Hepatic stellate cell (primary cell): ENCODE results near the gene POU6F2.
"Not testable (repeated sequence)": the region's sequence is repeated elsewhere in the genome, so short reads cannot be mapped to it uniquely, and the experiment has no call there.

Source experiments
- DNase-seq: peaks from one replicate; pipeline ENCODE4 v3.0.0; 2011; ENCODE audit warnings: low spot score

Gene POU6F2

DNA sequence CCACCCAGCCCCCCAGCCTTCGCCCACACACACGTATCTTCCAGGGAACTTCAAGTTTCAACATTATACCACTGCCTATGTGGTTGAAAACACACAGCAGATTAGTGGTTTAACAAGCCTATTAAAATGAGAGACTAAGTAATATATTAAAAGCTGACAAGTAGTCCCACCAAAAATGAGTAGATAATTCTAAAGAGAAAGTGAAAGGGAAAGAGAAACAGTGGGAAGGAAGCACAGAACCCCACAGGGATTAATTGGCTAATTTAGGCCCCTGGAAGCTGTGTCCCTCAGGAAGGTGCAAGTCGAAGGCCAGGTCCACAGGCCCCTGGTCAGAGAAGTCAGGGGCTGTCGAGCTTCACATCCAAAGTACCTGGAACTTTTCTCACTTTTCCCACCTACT, 378.0 kb downstream of the POU6F2 start:
- DNase-seq: no peak

DNA sequence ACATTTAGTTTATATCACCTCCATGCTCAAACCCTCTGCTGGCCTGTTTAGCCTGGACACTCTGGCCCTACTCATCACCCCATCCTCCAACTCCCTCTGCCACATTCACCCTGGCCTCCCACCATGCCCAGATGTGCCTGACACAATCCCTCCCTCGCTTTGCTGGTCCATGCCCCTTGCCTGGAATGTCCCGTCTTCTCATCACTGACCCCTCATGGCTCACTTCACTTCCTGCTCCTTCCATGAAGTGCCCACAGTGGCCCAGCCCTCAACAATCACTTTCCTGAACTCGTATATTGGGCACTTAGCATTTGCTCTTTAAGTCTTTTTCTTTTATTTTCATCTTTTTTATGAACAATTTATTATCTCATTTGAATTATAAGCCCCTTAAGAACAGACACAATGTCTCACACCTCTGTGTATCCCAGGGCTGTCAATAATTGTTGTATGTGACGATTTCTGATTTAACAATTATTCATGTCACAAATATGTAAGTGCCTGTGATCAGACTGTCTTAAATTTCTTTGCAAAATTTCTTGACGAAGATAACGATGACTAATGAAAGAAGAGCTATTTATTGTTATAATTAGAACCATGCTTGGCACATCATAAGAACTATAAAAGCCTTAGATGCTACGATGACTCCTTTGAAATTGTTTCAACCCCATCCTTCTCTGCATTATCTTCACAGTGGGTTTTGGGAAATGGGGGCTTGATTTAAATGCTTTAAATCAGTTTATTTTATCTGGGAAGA, 378.6 kb downstream of the POU6F2 start:
- DNase-seq: no peak

DNA sequence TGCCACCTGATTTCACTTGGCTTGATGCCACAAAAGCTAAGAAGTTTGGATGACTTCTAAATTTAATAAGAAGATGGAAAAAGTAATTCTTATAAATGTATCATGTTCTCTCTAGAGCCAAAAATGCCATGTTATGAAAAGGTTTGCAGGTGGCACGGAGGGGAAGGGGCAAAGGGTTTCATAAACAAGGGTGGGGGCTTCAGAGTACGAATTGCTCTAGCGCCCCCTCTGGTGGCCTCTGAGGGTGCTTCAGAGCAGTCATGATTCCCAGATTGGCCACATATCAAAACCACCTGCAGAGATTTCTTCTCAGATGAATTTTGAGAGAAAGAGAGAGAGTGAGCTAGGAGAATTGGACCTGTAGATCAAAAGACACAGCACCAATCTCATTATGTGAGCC, 379.9 kb downstream of the POU6F2 start:
- DNase-seq: no peak

DNA sequence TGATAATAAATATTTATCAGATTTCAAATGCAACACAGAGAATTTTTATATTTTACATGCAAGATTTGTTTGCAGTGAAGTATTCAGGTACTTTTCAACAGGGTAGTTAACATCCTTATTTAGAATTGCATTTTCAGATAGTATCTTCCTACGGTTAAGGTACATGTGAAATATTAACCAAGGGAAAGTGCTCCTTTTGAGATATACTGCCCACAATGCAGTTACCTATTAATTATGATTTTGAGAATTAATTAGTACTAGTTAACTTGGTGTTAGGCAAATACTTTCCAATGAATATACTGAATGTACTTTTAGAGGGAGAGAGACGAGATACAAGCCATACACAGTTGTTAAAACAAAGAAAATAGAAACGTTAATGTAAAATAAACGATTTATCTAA, 382.3 kb downstream of the POU6F2 start:
- no peak for DNase-seq

DNA sequence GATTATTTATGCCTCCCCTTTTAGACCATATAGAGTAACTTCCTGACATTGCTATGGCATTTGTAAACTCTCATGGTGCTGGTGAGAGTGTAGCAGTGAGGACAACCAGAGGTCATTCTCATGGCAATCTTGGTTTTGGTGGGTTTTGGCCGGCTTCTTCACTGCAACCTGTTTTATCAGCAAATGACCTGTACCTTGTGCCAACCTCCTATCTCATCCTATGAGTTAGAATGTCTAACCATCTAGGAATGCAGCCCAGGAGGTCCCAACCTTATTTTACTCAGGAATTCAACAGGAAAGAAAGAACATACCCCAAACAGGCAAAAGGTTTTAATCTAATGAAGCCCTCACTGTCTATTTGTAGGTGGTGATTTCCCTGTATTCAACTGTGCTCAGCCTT, 383.1 kb downstream of the POU6F2 start:
- no peak for DNase-seq

DNA sequence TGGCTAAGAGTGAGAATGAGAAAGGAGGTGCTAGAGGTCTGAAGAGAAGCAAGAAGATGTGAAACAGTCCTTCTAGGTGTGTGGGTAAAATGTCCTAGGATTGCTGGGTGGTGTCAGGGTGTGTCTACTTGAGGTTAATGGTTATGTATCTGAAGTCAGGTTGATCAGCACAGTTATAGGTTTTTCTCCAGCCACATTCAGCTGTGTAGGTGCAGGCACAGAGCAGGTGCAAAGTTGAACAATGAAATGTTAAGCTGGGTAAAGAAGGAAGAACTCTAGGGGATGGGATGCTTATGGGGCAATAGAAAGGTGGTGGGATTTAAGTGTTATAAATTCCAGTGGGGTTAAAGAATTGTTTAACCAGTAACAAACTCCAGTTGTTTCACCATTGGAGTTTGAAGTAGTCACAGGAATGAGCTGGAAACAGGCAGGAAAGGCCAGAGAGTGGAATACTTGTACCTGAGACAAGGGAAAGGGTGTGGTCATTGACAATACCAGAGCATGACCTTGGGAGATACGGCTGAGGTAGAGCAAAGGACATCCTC, 388.1 kb downstream of the POU6F2 start:
- DNase-seq: no peak

DNA sequence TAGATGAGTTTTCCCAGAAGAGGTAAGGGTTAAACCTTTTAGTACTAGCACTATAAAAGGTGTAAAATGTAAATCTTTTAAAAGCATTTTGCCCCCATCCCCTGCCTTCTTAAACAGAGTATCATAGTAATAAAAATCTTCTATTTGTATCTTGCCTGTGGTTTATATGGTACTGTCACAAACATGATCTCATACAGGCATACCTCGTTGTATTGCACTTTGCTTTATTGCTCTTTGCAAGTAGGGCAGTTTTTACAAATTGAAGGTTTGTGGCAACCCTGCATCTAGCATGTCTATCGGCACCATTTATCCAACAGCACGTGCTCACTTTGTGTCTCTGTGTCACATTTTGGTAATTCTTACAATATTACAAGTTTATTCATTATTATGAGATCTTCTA, 389.7 kb downstream of the POU6F2 start:
- DNase-seq: no peak

DNA sequence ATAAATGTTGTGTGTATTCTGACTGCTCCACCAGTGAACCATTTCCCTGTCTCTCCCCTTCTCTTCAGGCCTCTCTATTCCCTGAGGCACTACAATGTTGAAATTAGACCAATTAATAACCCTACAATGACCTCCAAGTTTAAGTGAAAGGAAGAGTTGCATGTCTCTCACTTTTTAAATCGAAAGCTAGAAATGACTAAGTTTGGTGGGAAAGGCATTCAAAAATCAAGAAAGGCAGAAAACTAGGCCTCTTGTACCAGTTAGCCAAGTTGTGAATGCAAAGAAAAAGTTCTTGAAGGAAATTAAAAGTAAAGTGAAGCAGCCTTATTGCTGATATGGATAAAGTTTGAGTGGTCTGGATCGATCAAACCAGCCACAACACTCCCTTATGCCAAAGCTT, 390.2 kb downstream of the POU6F2 start:
- no peak for DNase-seq

DNA sequence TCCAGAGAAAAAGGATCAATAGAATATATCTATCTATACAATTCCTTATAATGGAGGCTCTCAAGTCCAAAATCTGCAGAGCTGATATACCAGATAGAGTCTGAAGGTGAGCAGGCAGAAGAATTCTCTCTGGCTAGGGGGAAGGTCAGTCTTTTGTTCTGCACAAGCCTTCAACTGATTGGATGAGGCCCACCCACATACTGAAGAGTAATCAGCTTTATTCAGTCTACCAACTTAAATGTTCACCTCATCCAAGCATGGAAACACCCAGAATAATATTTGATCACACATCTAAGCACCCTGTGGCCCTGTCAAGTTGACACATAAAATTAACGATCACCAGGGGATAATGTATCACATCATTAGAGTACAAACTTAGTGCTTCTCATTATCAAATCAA, 394.7 kb downstream of the POU6F2 start:
- no peak for DNase-seq

DNA sequence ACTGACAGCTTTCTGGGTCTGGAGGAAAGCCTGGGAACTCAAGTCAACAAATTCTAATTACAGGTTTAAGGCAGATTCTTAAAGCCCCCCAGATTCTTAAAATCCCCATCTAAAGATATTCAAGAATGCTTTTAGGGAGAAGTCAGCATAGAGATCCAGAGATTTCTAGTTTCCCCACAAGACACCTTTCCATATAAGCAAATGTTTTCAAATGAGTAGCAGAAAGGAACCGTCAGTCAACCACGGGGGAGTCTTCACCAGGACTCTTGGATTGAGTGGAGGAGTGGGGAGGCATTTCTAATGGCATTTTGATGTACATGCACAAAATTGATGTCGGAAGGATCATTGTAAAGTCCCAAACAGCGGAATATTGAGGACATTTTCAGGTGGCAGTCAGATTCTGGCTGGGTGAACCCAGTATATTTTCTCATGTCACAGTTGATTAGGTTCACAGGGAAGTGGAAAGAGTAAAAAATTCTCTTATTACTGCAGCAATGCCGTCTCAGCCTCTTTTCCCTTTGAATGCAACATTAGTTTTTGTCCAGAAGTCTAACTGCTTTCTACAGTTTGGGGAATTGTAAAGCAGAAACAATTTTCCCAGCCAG, 396.8 kb downstream of the POU6F2 start:
- DNase-seq: no peak

DNA sequence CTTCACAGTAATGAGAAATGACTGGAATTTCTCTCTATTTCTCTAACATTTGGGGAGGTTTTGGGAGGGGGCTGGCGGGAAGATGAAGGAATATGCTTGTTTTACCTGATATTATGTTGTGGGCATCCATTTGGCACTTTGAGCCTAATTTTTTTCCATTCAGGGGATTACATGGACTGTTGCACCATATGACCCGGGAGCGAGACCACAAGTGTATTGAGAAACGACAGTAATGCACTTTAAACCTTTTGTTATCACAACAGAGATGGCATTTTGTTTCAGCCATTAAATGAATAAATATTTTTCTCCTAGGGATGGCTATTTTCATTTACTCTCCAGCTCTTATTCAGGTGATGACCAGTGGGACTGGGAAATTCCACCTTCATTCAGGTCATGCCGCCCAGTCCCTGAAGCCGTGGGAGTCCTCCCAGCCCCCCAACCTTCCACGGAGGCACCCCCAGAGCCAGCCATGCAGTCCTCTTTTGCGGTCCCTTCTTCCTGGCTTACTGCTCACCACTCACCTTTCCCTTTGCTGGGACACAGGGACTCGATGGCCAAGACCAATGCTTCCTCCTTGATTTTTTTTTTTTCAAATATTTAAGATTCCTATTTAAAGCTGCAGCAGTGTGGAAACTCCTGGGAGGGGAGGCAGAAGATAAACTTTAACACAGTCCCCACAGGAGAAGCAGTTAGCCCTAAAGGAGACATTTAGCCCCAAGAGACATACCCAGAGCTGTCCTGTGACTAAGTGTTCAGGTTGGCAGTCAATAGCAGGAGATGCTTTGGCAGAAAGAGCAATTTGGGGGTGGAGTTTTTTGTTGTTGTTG, 397.6 kb downstream of the POU6F2 start:
- no peak for DNase-seq

DNA sequence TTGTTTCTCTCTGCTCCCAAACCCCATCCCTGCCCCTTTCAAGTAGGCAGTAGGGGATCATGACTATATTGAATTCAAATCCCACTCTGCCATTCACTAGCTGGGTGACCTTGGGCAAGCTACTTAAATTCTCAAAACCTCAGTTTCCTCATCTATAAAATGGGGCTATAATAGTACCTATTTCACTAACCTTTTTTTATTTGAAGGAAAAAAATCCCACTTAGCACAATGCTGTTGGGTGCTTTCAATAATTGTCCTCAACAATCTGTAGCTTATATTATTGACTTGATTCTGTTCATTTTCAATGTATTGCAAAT, 398.1 kb downstream of the POU6F2 start:
- DNase-seq: no peak

DNA sequence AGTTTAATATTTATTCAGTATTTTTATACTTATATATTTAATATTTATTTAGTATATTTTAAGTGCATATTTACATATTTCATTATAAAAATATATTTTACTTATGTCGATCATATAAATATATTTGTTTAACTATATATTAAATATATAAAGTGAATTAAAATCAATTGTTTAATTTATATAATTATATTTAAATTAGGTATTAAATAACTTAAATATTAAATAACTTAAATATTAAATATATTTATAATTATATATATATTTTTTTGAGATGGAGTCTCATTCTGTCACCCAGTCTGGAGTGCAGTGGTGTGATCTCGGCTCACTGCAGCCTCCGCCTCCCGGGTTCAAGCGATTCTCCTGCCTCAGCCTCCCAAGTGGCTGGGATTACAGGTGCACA, 399.2 kb downstream of the POU6F2 start:
- not testable (repeated sequence) for DNase-seq

DNA sequence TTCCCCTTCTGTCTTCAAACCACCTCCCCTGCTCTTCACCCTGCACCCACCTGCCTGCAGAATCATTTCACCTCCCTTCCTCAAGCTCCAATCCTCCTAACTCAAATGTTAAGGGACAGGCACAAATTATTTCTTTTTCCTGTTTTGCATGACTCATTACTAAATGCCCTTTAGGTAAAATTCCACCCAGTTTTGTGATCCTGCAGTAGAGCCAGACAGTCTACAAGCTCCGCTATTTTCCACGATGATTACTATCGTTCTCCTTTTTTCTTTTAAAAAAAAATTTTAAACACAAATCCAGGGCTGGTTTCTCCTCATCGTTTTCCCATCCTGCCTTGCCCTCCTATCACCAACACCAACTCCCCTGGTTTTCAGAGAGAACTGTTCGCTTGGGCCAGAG, 401.7 kb downstream of the POU6F2 start:
- DNase-seq: no peak

DNA sequence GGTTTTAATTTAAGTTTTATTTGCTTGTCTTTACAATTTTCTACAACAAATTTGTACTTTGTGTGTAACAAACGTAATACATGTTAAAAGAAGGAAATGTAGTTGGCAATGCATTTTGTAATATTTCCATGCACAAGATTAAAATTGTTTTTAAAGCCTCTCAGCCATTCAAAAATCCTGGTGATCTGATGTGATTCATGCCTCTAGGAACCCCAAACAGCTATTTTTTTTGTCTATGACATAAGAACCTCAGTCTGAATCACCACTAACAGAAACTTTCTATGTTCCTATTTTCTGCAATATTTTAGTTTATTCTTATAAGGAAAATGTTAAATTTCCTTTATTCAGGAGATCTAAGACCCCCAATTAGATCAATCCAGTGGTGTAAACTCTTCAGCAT, 405.4 kb downstream of the POU6F2 start:
- DNase-seq: no peak

DNA sequence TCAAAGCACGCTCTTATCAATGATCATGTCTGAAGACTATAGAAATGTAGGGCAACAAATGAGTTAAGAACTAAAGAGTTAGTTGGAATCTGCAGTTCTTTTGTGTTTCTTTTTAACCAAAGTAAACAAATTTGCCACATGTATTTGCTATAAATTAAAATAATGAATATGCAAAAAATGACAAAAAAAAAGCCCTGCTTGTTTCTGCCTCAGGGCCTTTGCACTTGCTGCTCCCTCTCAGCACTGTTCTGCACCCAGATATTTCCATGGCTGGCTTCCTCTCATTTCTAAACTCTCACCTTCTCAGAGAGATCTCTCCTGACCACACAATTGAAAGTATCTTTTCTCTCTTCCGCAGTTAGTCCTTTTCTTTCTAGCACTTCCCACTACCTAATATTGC, 406.7 kb downstream of the POU6F2 start:
- DNase-seq: no peak

DNA sequence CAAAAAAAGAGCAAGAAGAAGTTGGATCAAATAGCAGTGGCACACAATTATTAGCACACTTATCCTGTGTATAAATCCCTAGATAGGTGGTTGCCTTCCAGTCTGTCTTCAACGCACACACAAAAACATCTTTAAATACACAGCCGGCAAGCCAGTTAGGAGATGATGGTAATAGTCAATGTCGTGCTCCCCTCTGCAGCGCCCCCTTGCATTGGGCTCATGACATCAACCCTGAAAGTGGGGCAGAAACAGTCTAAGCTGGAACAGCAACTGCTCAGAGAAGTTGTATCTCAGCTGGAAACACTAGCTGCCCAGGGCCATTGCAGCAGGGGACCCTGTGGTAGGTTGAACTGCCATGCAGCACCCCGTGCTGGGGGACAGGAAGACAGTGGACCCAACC, 409.0 kb downstream of the POU6F2 start:
- no peak for DNase-seq

DNA sequence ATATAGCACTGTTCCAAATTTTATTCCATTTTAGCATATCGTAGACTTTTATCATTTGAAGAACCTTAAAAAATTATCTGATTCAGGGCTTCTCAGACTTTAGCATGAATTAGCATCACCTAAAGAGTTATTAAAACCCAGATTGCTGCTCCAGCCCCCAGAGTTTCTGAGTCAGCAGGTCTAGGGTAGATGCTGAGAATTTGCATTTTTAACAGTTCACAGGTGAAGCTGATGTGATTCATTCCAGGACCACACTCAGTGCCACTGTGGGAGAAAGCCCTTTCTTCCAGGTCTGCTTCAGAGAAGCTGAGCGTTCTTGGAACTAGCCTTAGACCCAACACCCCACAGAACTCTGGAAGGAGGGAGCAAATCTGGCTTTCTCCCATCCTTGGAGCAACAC, 414.4 kb downstream of the POU6F2 start:
- DNase-seq: no peak

DNA sequence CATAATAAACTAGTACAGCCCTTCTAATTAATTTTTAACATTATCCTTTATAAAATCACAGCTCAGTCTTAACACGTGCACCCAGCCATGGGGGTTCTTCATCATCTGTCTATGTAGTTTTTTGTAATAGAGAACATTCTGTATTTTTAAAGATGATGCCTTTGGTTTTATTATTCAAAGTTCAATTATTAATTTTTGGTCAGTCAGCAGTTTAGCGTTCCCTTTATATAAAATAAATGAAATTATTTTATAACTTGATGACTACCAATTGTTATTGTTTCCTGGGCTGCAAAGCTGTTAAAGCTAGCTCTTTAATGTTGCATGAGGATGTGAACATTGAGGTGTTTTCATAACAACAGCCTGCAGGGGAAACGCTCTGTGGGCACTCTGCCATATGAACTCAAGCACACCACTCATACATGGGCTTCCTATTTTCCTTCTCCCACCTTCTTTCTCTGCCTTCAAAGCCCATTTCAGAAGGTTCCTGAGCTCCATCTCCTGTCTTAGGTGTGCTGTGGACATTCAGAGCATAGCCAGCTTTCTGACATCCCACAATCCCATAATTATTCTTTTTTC, 416.5 kb downstream of the POU6F2 start:
- no peak for DNase-seq

DNA sequence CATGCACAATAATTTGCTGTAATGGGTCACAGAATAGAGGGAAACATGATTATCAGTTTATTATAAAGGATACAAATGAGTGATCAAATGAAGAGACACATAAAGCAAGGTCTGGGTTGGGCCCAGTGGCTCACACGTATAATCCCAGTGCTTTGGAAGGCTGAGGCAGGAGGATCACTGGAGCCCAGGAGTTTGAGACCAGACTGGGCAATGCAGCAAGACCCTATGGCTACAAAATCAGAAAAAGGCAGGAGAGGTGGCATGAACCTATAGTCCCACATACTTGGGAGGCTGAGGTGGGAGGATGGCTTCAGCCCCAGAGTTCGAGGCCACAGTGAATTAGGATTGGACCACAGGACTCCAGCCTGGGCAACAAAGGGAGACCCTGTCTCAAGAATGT, 421.7 kb downstream of the POU6F2 start:
- DNase-seq: no peak

DNA sequence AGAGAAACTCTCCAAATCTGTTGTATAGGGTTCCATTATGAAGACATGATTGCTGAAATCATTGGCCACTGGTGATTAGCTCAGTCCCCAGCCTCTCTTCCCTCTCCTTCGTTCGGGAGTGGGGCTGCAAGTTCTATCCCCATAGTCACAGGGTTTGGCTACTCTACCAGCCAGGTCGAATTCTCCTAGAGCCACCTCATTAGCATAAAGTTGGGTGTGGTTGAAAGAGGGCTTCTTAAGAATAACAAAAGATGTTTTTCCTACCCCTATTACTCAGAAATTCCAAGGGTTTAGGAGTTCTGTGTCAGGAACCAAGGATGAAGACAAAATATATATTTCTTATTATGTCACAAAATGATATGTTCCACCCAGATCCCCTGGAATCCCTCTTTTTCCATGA, 422.3 kb downstream of the POU6F2 start:
- DNase-seq: no peak

DNA sequence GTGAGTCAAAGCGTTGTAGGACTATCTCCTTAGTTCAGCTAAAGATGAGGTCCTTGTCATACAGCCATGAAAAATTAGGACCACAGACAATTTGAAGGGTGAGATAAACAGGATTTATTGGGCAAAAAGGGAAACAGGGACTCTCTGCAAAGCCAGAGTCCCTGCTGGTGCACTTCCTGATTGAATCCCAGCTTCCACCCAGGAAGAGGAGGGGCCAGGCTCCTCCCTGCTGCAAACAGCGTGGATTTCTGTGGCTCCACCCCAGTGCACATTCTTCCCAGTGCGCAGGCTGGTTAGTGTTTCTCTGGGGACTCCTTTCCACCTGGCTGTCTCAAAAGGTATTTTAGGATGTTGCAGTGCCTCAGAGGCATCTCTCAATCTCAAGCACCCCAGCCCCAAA, 423.1 kb downstream of the POU6F2 start:
- no peak for DNase-seq

DNA sequence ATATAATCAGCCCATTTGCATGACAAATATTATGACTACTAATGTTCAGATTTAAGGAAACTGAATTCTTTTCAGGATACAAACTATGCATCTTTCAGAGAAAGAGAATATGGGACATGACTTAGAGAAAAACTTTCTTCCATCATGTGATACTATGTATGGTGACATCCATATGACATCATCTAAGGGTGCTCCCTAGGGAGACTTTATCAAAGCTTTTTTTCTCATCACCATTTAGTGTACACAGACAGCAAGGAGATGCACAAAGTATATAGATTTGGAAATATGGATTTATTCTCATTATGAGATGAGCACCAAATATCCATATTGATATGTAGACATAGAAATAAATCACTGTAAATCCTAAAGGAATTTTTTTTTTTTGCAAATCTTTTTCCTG, 424.3 kb downstream of the POU6F2 start:
- DNase-seq: no peak
